ENCODE measurements around the gene ENAH.

DNA sequence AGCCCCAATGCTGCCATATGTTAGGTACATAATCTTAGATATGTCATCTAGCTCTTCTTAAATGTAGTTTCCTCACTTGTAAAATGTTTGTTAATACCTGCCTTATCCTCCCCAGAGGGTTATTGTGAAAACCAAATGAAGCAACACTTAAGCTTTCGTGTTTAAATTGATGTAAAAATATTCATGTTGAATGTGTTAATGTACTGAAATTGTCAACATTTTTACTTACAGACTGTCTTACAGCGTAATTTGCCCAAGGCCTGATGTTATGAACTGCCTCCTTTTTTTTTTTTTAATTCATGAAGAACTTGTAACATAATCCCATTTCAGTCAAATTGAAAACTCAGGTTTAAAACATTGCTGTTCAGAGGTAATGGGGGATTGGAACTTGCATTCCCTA, 25.6 kb upstream of the ENAH start:
- TF ChIP-seq POLR2AphosphoS5 (IDR thresholded peaks at IDR 0.05; ENCODE audit: low read depth, low read length) (no peak), EP300 (IDR thresholded peaks at IDR 0.05; ENCODE audit: borderline replicate concordance in 1 of 2, low read depth in 1 of 2, low read length in 1 of 2) (no peak), REST (IDR thresholded peaks at IDR 0.05; ENCODE audit: low read depth, low read length) (no peak), RFX5 (IDR thresholded peaks at IDR 0.05; ENCODE audit: low read length) (no peak), RCOR1 (IDR thresholded peaks at IDR 0.05; ENCODE audit: low read length) (no peak), NRF1 (IDR thresholded peaks at IDR 0.05; ENCODE audit: low read depth, low read length) (no peak), YY1 (IDR thresholded peaks at IDR 0.05; ENCODE audit: low read depth) (no peak), ZBTB33 (IDR thresholded peaks at IDR 0.05; ENCODE audit: borderline replicate concordance, low read depth) (no peak), FOSL2 (IDR thresholded peaks at IDR 0.05; ENCODE audit: borderline replicate concordance, low read depth) (no peak), RAD21 (IDR thresholded peaks at IDR 0.05; ENCODE audit: low read length) (no peak)
- TF ChIP-seq, protein P1, sequence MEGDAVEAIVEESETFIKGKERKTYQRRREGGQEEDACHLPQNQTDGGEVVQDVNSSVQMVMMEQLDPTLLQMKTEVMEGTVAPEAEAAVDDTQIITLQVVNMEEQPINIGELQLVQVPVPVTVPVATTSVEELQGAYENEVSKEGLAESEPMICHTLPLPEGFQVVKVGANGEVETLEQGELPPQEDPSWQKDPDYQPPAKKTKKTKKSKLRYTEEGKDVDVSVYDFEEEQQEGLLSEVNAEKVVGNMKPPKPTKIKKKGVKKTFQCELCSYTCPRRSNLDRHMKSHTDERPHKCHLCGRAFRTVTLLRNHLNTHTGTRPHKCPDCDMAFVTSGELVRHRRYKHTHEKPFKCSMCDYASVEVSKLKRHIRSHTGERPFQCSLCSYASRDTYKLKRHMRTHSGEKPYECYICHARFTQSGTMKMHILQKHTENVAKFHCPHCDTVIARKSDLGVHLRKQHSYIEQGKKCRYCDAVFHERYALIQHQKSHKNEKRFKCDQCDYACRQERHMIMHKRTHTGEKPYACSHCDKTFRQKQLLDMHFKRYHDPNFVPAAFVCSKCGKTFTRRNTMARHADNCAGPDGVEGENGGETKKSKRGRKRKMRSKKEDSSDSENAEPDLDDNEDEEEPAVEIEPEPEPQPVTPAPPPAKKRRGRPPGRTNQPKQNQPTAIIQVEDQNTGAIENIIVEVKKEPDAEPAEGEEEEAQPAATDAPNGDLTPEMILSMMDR (IDR thresholded peaks at IDR 0.05) = no peak
